Activated CD8-positive, alpha-beta memory T cell treated with anti-CD3 and anti-CD28 coated beads, Interleukin-2, amount 50 U/mL, for 1 hour (primary cell): ENCODE data around the gene EFHC1.
"Not testable (repeated sequence)": the region's sequence is repeated elsewhere in the genome, so short reads cannot be mapped to it uniquely, and the experiment has no call there.

Experiments
- DNase-seq: peaks from one replicate; pipeline ENCODE4 v3.0.0-alpha.2; 2020; ENCODE audit errors: extremely low read depth

The EFHC1 gene

GRCh38 chr6:52399511-52400312 lies 20.4 kb upstream of the EFHC1 start:
- no peak for DNase-seq

- DNase-seq = no peak
Measured at GRCh38 chr6:52400313-52401041, 19.7 kb upstream of the EFHC1 start.

- DNase-seq = no peak
Measured at GRCh38 chr6:52403086-52403485, 17.1 kb upstream of the EFHC1 start.

- no peak for DNase-seq
Measured at GRCh38 chr6:52403627-52404026, 16.5 kb upstream of the EFHC1 start.

GRCh38 chr6:52405243-52405642 lies 14.9 kb upstream of the EFHC1 start:
- no peak for DNase-seq

- DNase-seq = no peak
Measured at GRCh38 chr6:52407467-52407866, 12.7 kb upstream of the EFHC1 start.

- DNase-seq = no peak
Measured at GRCh38 chr6:52409499-52409898, 10.6 kb upstream of the EFHC1 start.

- no peak for DNase-seq
Measured at GRCh38 chr6:52410979-52411378, 9.2 kb upstream of the EFHC1 start.

- DNase-seq = no peak
Measured at GRCh38 chr6:52411911-52412310, 8.2 kb upstream of the EFHC1 start.

GRCh38 chr6:52415333-52415732 lies 4.8 kb upstream of the EFHC1 start:
- no peak for DNase-seq

- DNase-seq = no peak
Measured at GRCh38 chr6:52415917-52416628, 4.1 kb upstream of the EFHC1 start.

- no peak for DNase-seq
Measured at GRCh38 chr6:52416629-52417151, 3.5 kb upstream of the EFHC1 start.

- DNase-seq = no peak
Measured at GRCh38 chr6:52417675-52418111, 2.4 kb upstream of the EFHC1 start.

- DNase-seq = no peak
Measured at GRCh38 chr6:52418606-52419005, 1.5 kb upstream of the EFHC1 start.

GRCh38 chr6:52420668-52421358 lies 671 bp downstream of the EFHC1 start:
- DNase-seq = no peak

- no peak for DNase-seq
Measured at GRCh38 chr6:52422156-52422555, 2.0 kb downstream of the EFHC1 start.

GRCh38 chr6:52423448-52423847 lies 3.3 kb downstream of the EFHC1 start:
- no peak for DNase-seq

GRCh38 chr6:52423971-52424381 lies 3.8 kb downstream of the EFHC1 start:
- no peak for DNase-seq

GRCh38 chr6:52424513-52424912 lies 4.4 kb downstream of the EFHC1 start:
- DNase-seq = no peak

GRCh38 chr6:52426667-52427066 lies 6.5 kb downstream of the EFHC1 start:
- DNase-seq = no peak

GRCh38 chr6:52433294-52433693 lies 13.2 kb downstream of the EFHC1 start:
- DNase-seq = not testable (repeated sequence)

- no peak for DNase-seq
Measured at GRCh38 chr6:52435345-52435744, 15.2 kb downstream of the EFHC1 start.
